Measurements from ENCODE around the gene M1AP.

Gene M1AP

DNA sequence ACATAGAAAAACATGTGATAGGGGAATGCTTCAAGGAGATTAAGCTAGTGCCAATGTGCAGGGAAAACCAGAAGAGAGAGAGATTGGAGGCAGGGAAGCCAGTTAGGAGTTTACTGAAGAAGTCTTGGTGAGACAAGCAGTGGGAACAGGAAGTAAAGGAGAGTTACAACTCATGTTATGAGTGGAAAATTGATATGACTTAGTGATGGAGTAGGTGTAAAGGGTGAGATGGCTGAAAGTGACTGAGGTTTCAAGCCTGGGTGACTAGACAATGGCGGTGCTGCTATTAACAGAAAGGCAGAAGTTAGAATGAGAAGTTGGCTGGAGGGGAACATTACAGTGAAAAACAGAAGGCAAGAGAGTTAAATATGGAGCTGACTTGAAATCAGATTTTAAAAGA, 77.1 kb downstream of the M1AP start:
- no peak for DNase-seq
- Histone ChIP-seq H3K36me3 (ENCODE audit: insufficient read depth, low read length) (no peaks in the 10 kb centered on the region), H3K79me2 (ENCODE audit: insufficient read depth, low read length) (no peaks in the 10 kb centered on the region), H3K4me1 (ENCODE audit: insufficient read depth, low read length) (peaks cover 16% of the 10 kb centered on the region), H4K20me1 (ENCODE audit: insufficient read depth, low read length) (no peaks in the 10 kb centered on the region), H3K4me3 (ENCODE audit: low read depth in 1 of 2, low read length in 2 of 2) (no peak overlapping the region), H3K27ac (ENCODE audit: low read length) (no peak overlapping the region), H3K27me3 (ENCODE audit: insufficient read depth, low read length, poor library complexity) (peaks cover 12% of the 10 kb centered on the region), H3K9ac (ENCODE audit: low read depth, low read length) (no peak overlapping the region), H3K9me3 (ENCODE audit: insufficient read depth, low read length, severe bottlenecking) (no peaks in the 10 kb centered on the region), H2AFZ (ENCODE audit: low read depth, low read length) (no peak overlapping the region), H3K4me2 (ENCODE audit: insufficient read depth, low read length) (no peak overlapping the region)
- TF ChIP-seq, protein P1, sequence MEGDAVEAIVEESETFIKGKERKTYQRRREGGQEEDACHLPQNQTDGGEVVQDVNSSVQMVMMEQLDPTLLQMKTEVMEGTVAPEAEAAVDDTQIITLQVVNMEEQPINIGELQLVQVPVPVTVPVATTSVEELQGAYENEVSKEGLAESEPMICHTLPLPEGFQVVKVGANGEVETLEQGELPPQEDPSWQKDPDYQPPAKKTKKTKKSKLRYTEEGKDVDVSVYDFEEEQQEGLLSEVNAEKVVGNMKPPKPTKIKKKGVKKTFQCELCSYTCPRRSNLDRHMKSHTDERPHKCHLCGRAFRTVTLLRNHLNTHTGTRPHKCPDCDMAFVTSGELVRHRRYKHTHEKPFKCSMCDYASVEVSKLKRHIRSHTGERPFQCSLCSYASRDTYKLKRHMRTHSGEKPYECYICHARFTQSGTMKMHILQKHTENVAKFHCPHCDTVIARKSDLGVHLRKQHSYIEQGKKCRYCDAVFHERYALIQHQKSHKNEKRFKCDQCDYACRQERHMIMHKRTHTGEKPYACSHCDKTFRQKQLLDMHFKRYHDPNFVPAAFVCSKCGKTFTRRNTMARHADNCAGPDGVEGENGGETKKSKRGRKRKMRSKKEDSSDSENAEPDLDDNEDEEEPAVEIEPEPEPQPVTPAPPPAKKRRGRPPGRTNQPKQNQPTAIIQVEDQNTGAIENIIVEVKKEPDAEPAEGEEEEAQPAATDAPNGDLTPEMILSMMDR (IDR thresholded peaks at IDR 0.05; ENCODE audit: borderline replicate concordance, extremely low read depth, low read length, poor library complexity, severe bottlenecking), result no peak
- no peak for TF ChIP-seq EZH2 (IDR thresholded peaks at IDR 0.05; ENCODE audit: borderline replicate concordance, low read depth, low read length, severe bottlenecking)
- no peak for ATAC-seq (ENCODE audit: insufficient read depth, low read depth)

DNA sequence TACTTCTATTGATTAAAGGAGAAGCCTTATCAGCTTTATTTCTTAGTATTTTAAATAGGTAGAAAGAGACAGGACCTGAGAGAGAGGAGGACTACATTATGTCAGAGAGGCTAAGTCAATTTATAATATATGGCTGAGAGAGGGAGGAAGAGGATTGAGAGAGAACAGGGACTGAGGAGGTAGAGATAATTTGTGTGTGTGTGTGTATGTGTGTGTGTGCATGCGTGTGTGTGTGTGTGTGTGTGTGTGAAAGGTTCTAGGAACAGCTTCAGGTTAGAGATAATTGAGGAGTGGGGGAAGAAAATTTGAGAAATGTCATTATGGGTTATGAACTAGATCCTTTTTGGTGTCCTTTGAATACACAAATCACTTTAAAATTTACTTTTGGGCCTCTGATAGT, 78.4 kb downstream of the M1AP start:
- Histone ChIP-seq H3K9me3 (ENCODE audit: insufficient read depth, low read length, severe bottlenecking) (no peaks in the 10 kb centered on the region), H3K27me3 (ENCODE audit: insufficient read depth, low read length, poor library complexity) (peaks cover 12% of the 10 kb centered on the region), H2AFZ (ENCODE audit: low read depth, low read length) (no peak overlapping the region), H3K4me3 (ENCODE audit: low read depth in 1 of 2, low read length in 2 of 2) (no peak overlapping the region), H3K27ac (ENCODE audit: low read length) (no peak overlapping the region), H3K36me3 (ENCODE audit: insufficient read depth, low read length) (no peaks in the 10 kb centered on the region), H3K4me1 (ENCODE audit: insufficient read depth, low read length) (peaks cover 16% of the 10 kb centered on the region), H3K9ac (ENCODE audit: low read depth, low read length) (no peak overlapping the region), H3K4me2 (ENCODE audit: insufficient read depth, low read length) (no peak overlapping the region), H3K79me2 (ENCODE audit: insufficient read depth, low read length) (no peaks in the 10 kb centered on the region), H4K20me1 (ENCODE audit: insufficient read depth, low read length) (no peaks in the 10 kb centered on the region)
- DNase-seq (no peak), ATAC-seq (ENCODE audit: insufficient read depth, low read depth) (no peak)
- TF ChIP-seq, protein P1 (IDR thresholded peaks at IDR 0.05; ENCODE audit: borderline replicate concordance, extremely low read depth, low read length, poor library complexity, severe bottlenecking), result no peak
- no peak for TF ChIP-seq EZH2 (IDR thresholded peaks at IDR 0.05; ENCODE audit: borderline replicate concordance, low read depth, low read length, severe bottlenecking)

DNA sequence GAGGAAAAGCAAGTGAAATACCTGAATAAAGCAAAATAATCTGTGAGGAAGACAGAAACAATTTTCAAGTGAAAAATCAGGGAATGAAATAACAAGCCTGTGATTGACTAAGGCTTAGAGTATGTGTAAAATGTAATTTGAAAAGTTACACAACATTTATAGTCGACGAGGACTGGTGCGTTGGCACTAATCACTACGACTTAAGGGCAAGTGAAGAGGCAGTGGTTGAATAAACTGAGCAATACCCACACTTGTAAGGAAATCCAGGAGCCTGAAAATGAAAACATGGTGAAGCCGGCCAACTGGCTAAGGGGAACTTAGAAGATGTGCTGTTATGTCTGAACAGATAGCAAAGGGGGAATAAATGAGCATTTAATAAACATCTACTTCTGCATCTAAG, 80.2 kb downstream of the M1AP start:
- no peaks in the 10 kb centered on the region for H3K79me2 ChIP-seq (ENCODE audit: insufficient read depth, low read length)
- no peaks in the 10 kb centered on the region for H3K9me3 ChIP-seq (ENCODE audit: insufficient read depth, low read length, severe bottlenecking)
- no peak overlapping the region for H3K9ac ChIP-seq (ENCODE audit: low read depth, low read length)
- H3K36me3 ChIP-seq (ENCODE audit: insufficient read depth, low read length), result no peaks in the 10 kb centered on the region
- H3K27me3 ChIP-seq (ENCODE audit: insufficient read depth, low read length, poor library complexity), result peaks cover 12% of the 10 kb centered on the region
- no peak for DNase-seq
- H3K4me1 ChIP-seq (ENCODE audit: insufficient read depth, low read length), result no peaks in the 10 kb centered on the region
- H3K27ac ChIP-seq (ENCODE audit: low read length), result no peak overlapping the region
- no peak for ATAC-seq (ENCODE audit: insufficient read depth, low read depth)
- H3K4me2 ChIP-seq (ENCODE audit: insufficient read depth, low read length), result no peak overlapping the region
- H4K20me1 ChIP-seq (ENCODE audit: insufficient read depth, low read length), result no peaks in the 10 kb centered on the region
- TF ChIP-seq, protein P1 (IDR thresholded peaks at IDR 0.05; ENCODE audit: borderline replicate concordance, extremely low read depth, low read length, poor library complexity, severe bottlenecking), result no peak
- TF ChIP-seq EZH2 (IDR thresholded peaks at IDR 0.05; ENCODE audit: borderline replicate concordance, low read depth, low read length, severe bottlenecking), result no peak
- no peak overlapping the region for H3K4me3 ChIP-seq (ENCODE audit: low read depth in 1 of 2, low read length in 2 of 2)
- H2AFZ ChIP-seq (ENCODE audit: low read depth, low read length), result no peak overlapping the region

DNA sequence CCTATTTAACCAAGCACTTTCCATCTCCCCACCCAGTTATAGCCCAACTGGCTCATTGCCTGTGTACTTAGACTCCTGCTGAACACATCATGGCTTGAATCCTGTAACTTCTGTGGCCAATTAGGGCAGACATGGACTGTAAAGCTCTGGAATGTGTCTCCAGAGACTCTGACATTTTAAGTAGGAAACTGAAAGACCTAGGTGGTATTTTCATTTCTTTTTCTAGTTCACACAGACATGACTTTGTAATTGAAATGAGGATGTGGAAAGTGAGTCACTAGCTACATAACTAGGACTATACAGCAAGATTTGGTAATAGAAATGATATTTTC, 81.4 kb downstream of the M1AP start:
- TF ChIP-seq, protein P1 (IDR thresholded peaks at IDR 0.05; ENCODE audit: borderline replicate concordance, extremely low read depth, low read length, poor library complexity, severe bottlenecking), result no peak
- TF ChIP-seq EZH2 (IDR thresholded peaks at IDR 0.05; ENCODE audit: borderline replicate concordance, low read depth, low read length, severe bottlenecking), result no peak
- ATAC-seq (ENCODE audit: insufficient read depth, low read depth) (no peak), DNase-seq (no peak)
- Histone ChIP-seq H3K27ac (ENCODE audit: low read length) (no peak overlapping the region), H3K4me3 (ENCODE audit: low read depth in 1 of 2, low read length in 2 of 2) (no peak overlapping the region), H3K4me1 (ENCODE audit: insufficient read depth, low read length) (no peaks in the 10 kb centered on the region), H3K4me2 (ENCODE audit: insufficient read depth, low read length) (no peak overlapping the region), H3K36me3 (ENCODE audit: insufficient read depth, low read length) (no peaks in the 10 kb centered on the region), H3K9ac (ENCODE audit: low read depth, low read length) (no peak overlapping the region), H2AFZ (ENCODE audit: low read depth, low read length) (no peak overlapping the region), H4K20me1 (ENCODE audit: insufficient read depth, low read length) (no peaks in the 10 kb centered on the region), H3K27me3 (ENCODE audit: insufficient read depth, low read length, poor library complexity) (peaks cover 16% of the 10 kb centered on the region), H3K79me2 (ENCODE audit: insufficient read depth, low read length) (no peaks in the 10 kb centered on the region), H3K9me3 (ENCODE audit: insufficient read depth, low read length, severe bottlenecking) (no peaks in the 10 kb centered on the region)

Measured in DND-41 (cell line).